ENCODE measurements around the gene C11orf24.

DNA sequence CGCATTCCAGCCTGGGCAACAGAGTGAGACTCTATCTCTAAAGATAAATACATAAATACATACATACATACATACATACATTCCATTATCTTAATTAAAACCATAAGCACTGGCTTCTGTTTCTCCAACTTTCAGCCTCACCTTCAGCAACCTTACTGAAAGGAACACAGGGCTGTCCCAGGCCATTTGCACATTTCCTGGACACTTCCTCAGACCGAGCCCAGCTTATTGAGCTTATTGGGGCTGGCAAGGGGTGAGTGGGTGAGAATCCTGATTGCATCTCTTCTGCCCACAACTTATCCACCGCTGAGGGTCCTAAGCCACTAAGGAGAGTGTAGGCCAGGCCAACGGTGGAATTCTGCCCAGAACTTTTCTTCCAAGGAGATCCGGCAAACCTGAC lies 24.2 kb upstream of the C11orf24 start:
- TF ChIP-seq, protein P1, sequence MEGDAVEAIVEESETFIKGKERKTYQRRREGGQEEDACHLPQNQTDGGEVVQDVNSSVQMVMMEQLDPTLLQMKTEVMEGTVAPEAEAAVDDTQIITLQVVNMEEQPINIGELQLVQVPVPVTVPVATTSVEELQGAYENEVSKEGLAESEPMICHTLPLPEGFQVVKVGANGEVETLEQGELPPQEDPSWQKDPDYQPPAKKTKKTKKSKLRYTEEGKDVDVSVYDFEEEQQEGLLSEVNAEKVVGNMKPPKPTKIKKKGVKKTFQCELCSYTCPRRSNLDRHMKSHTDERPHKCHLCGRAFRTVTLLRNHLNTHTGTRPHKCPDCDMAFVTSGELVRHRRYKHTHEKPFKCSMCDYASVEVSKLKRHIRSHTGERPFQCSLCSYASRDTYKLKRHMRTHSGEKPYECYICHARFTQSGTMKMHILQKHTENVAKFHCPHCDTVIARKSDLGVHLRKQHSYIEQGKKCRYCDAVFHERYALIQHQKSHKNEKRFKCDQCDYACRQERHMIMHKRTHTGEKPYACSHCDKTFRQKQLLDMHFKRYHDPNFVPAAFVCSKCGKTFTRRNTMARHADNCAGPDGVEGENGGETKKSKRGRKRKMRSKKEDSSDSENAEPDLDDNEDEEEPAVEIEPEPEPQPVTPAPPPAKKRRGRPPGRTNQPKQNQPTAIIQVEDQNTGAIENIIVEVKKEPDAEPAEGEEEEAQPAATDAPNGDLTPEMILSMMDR (IDR thresholded peaks at IDR 0.05), result no peak
- no peak for TF ChIP-seq POLR2A (IDR thresholded peaks at IDR 0.05)
